Nephron progenitor cell (in vitro differentiated cells): ENCODE measurements around the gene RASSF7.
A peak's percentile ranks its signal among the peaks of the same experiment; 100 is the strongest.
"Not testable (repeated sequence)": the region's sequence is repeated elsewhere in the genome, so short reads cannot be mapped to it uniquely, and the experiment has no call there.

Source experiments
- DNase-seq: peaks from one replicate; pipeline ENCODE4 v3.0.0; 2021
- H3K27ac Mint-ChIP-seq: 2 replicates; pipeline ENCODE4 v1.8.0; 2021; ENCODE audit warnings: mild to moderate bottlenecking, moderate library complexity, mixed read lengths
- H3K27me3 Mint-ChIP-seq: 2 replicates; pipeline ENCODE4 v1.8.0; 2021; ENCODE audit warnings: mild to moderate bottlenecking, low read depth, mixed read lengths; ENCODE audit not compliant: poor library complexity
- H3K36me3 Mint-ChIP-seq: 2 replicates; pipeline ENCODE4 v1.8.0; 2021; ENCODE audit warnings: low read depth, mixed read lengths
- H3K4me1 Mint-ChIP-seq: 2 replicates; pipeline ENCODE4 v1.8.0; 2021; ENCODE audit warnings: mixed read lengths
- H3K4me3 Mint-ChIP-seq: 2 replicates; pipeline ENCODE4 v1.8.0; 2021; ENCODE audit warnings: mild to moderate bottlenecking, moderate library complexity, mixed read lengths
- H3K9me3 Mint-ChIP-seq: 2 replicates; pipeline ENCODE4 v1.8.0; 2021; ENCODE audit warnings: mild to moderate bottlenecking, moderate library complexity, mixed read lengths
- TF ChIP-seq, protein P1 (sequence below): fragments of 200-600 bp; sonication (generic); IDR thresholded peaks from 2 replicates; pipeline ENCODE4 v1.5.0; 2021; ENCODE audit warnings: antibody characterized with exemption

RASSF7 gene

GRCh38 chr11:560305-561147 lies at the start of gene RASSF7, which contains the start of gene LMNTD2:
TSS of gene RASSF7 (plus strand) at chr11:560970. CDS start at chr11:561769, 799 bp downstream.
TSS of gene LMNTD2 (minus strand) at chr11:560738. CDS start at chr11:560716, 22 bp downstream.
- Mint-ChIP-seq H3K4me3 (peak within 1 kb of the TSS; percentile 81), H3K36me3 (no peaks in the 10 kb centered on the region), H3K27ac (no peak within 1 kb of the TSS), H3K9me3 (no peaks in the 10 kb centered on the region), H3K4me1 (peaks cover 11% of the 10 kb centered on the region), H3K27me3 (peaks cover 37% of the 10 kb centered on the region)
- TF ChIP-seq, protein P1, sequence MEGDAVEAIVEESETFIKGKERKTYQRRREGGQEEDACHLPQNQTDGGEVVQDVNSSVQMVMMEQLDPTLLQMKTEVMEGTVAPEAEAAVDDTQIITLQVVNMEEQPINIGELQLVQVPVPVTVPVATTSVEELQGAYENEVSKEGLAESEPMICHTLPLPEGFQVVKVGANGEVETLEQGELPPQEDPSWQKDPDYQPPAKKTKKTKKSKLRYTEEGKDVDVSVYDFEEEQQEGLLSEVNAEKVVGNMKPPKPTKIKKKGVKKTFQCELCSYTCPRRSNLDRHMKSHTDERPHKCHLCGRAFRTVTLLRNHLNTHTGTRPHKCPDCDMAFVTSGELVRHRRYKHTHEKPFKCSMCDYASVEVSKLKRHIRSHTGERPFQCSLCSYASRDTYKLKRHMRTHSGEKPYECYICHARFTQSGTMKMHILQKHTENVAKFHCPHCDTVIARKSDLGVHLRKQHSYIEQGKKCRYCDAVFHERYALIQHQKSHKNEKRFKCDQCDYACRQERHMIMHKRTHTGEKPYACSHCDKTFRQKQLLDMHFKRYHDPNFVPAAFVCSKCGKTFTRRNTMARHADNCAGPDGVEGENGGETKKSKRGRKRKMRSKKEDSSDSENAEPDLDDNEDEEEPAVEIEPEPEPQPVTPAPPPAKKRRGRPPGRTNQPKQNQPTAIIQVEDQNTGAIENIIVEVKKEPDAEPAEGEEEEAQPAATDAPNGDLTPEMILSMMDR = no peak
- DNase-seq = peak; percentile 98

GRCh38 chr11:512761-513595 lies 47.8 kb upstream of the RASSF7 start:
- H3K9me3 Mint-ChIP-seq = peaks cover 24% of the 10 kb centered on the region
- no peak overlapping the region for H3K4me3 Mint-ChIP-seq
- TF ChIP-seq, protein P1 = no peak
- H3K27ac Mint-ChIP-seq = peak overlapping the region; percentile 15
- peaks cover 74% of the 10 kb centered on the region for H3K36me3 Mint-ChIP-seq
- peaks cover 2% of the 10 kb centered on the region for H3K27me3 Mint-ChIP-seq
- H3K4me1 Mint-ChIP-seq = no peaks in the 10 kb centered on the region
- no peak for DNase-seq

DNA sequence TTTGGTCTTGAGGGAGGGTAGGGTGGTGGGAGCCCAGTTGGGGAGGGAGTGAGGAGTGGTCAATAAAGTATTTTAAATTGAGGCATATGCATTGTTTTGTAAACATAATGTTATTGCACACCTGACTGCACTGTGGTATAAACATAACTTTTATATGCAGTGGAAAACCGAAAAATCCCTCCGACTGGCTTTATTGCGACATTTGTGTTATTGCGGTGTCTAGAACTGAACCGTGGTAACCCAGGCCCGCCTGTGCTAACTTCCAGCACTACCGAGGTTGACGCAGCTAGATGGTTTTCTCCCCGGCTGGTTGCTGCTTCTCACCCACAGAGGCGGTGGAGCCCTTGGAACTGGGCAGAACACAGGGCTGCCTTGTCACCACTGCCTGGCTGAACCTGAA lies 46.2 kb upstream of the RASSF7 start:
- no peak for DNase-seq
- TF ChIP-seq, protein P1 = no peak
- peaks cover 6% of the 10 kb centered on the region for H3K27me3 Mint-ChIP-seq
- peaks cover 70% of the 10 kb centered on the region for H3K36me3 Mint-ChIP-seq
- H3K4me1 Mint-ChIP-seq = no peaks in the 10 kb centered on the region
- peaks cover 34% of the 10 kb centered on the region for H3K9me3 Mint-ChIP-seq
- H3K4me3 Mint-ChIP-seq = no peak overlapping the region
- H3K27ac Mint-ChIP-seq = no peak overlapping the region

DNA sequence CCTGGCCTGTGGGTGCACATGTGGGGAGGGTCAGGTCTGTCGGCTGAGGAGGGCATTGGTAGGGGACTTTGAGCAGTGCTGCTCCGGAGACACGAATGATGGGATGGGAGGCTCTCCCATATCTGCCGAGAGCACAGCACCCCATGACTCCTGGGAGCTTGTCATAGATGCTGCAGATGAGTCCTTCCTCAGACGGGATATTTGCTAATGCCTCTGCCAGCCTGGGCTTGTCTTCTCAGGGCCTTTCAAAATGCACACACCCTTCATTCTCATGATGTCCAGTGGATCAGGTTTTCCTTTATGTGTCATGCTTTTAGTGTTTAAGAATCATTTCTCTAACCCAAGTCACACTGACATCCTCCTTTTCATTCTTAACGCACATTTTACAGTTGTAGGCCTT lies 45.6 kb upstream of the RASSF7 start:
- no peak overlapping the region for H3K4me3 Mint-ChIP-seq
- H3K36me3 Mint-ChIP-seq = peaks cover 65% of the 10 kb centered on the region
- TF ChIP-seq, protein P1 = no peak
- H3K27ac Mint-ChIP-seq = no peak overlapping the region
- peaks cover 34% of the 10 kb centered on the region for H3K9me3 Mint-ChIP-seq
- no peak for DNase-seq
- no peaks in the 10 kb centered on the region for H3K4me1 Mint-ChIP-seq
- H3K27me3 Mint-ChIP-seq = peaks cover 6% of the 10 kb centered on the region

DNA sequence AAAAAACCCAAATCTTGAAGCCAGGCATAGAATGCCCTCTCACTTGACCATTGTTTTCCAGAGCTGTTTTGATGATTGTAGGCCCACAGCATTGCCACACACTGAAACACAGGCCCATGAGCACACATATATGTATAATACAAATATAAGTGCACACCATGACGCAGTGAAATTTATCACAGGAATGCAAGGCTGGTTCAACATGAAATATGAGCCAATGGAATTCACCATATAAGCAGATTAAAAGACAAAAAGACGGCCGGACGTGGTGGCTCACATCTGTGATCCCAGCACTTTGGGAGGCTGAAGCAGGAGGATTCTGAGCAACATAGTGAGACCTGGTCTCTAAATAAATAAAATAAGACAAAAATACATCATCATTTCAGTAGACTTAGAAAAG lies 44.4 kb upstream of the RASSF7 start:
- no peak overlapping the region for H3K4me3 Mint-ChIP-seq
- no peaks in the 10 kb centered on the region for H3K4me1 Mint-ChIP-seq
- H3K27me3 Mint-ChIP-seq = peaks cover 6% of the 10 kb centered on the region
- peaks cover 65% of the 10 kb centered on the region for H3K36me3 Mint-ChIP-seq
- H3K27ac Mint-ChIP-seq = no peak overlapping the region
- no peak for DNase-seq
- H3K9me3 Mint-ChIP-seq = peaks cover 45% of the 10 kb centered on the region
- TF ChIP-seq, protein P1 = no peak

GRCh38 chr11:516918-517685 lies 43.7 kb upstream of the RASSF7 start:
- H3K4me3 Mint-ChIP-seq, DNase-seq, H3K27ac Mint-ChIP-seq, H3K4me1 Mint-ChIP-seq, H3K27me3 Mint-ChIP-seq: not testable (repeated sequence)
- Mint-ChIP-seq H3K9me3 (peaks cover 49% of the 10 kb centered on the region), H3K36me3 (peaks cover 60% of the 10 kb centered on the region)
